Kidney (tissue), 14 donors: ENCODE measurements around the gene SBF1. TPM values are rescaled to one million over a fixed set of nuclear protein-coding genes. Genes with fewer than 3 reads are reported as not detected.

Source experiments
- DNase-seq, 5 donors: peaks; one replicate each; pipeline ENCODE4 v3.0.0-alpha.2; 2013 to 2020
- FAIRE-seq: peaks from 2 replicates; lab custom pipeline; 2012; peaks lifted over from hg19 to GRCh38; lab: Jason Lieb, UNC
- H3K27ac ChIP-seq, 2 donors: one replicate each; pipeline ENCODE4 v1.7.0; 2013; ENCODE audit warnings: low read depth in 2 of 2, low read length in 2 of 2, inconsistent platforms in 1 of 2
- H3K27me3 ChIP-seq: one replicate; pipeline ENCODE4 v1.7.1; 2013; ENCODE audit warnings: low read length, inconsistent platforms; ENCODE audit not compliant: control insufficient read depth, insufficient read depth
- H3K36me3 ChIP-seq, 3 donors: one replicate each; pipeline versions ENCODE4 v1.7.0 to v1.7.1; 2013; ENCODE audit warnings: low read length in 3 of 3, control low read depth in 1 of 3, inconsistent platforms in 1 of 3; ENCODE audit not compliant: insufficient read depth in 3 of 3, control insufficient read depth in 2 of 3
- H3K4me1 ChIP-seq, 3 donors: one replicate each; pipeline versions ENCODE4 v1.7.0 to v1.7.1; 2013; ENCODE audit warnings: low read length in 3 of 3, inconsistent platforms in 1 of 3, low read depth in 1 of 3; ENCODE audit not compliant: control insufficient read depth in 2 of 3, insufficient read depth in 2 of 3
- H3K4me3 ChIP-seq, 3 donors: one replicate each; pipeline versions ENCODE4 v1.7.0 to v1.8.1; 2013; ENCODE audit warnings: low read length in 3 of 3, control low read depth in 1 of 3, inconsistent platforms in 1 of 3
- H3K9ac ChIP-seq, 3 donors: one replicate each; pipeline versions ENCODE4 v1.7.0 to v1.7.1; 2013; ENCODE audit warnings: low read length in 3 of 3, control low read depth in 1 of 3, inconsistent platforms in 1 of 3
- H3K9me3 ChIP-seq, 3 donors: one replicate each; pipeline versions ENCODE4 v1.7.0 to v1.7.1; 2013; ENCODE audit warnings: low read length in 3 of 3, control low read depth in 1 of 3, inconsistent platforms in 1 of 3; ENCODE audit not compliant: control insufficient read depth in 2 of 3, insufficient read depth in 1 of 3
- CTCF ChIP-seq: IDR thresholded peaks from 3 replicates; pipeline ENCODE4 v1.5.1; 2012; ENCODE audit warnings: mild to moderate bottlenecking, moderate library complexity, borderline replicate concordance; ENCODE audit not compliant: insufficient read depth; ENCODE audit errors: extremely low read depth
- intact Hi-C: fragments of 100-400 bp; cut with DNase I; formaldehyde crosslinking; loops from one replicate; pipeline ENCODE4 v1.11.1; 2022
- polyA plus RNA-seq: library from polyadenylated mRNA; stranded (reverse); fragments of 350-450 nt; fragmentation: Illumina TruSeq; extraction: RNeasy Lipid Tissue Mini Kit (QIAGEN cat#74804); gene quantifications from one replicate; pipeline ENCODE4 v1.2.3, GENCODE V29; 2014; ENCODE audit warnings: low read depth, low replicate concordance; ENCODE audit not compliant: insufficient read depth
- total RNA-seq: library from RNA; stranded (reverse); fragmentation: NEBNext Ultra II Directional; extraction: Animal tissue kit (Norgen Biotek cat#: 25700); gene quantifications from one replicate; pipeline ENCODE4 v1.2.1, GENCODE V29; 2021
- donor health status: control.
- donor health status: control.
- donor health status: control.
- donor health status: control.
- donor health status: control.
- donor health status: DM: yes; HTN: yes; CAD: no.
- donor health status: Normal renal cell carcinoma (clear cell type).

Gene SBF1
- total and polyA plus RNA-seq, 2 donors from 2014 or later: 18.1 to 73.9 TPM

- H3K4me3 ChIP-seq: no peak overlapping the region
- no peak overlapping the region for H3K9ac ChIP-seq
- no peaks in the 10 kb centered on the region for H3K9me3 ChIP-seq
- H3K4me1 ChIP-seq: peaks cover 2 to 13% (median 13%) of the 10 kb centered on the region in 3 donors
- intact Hi-C loops: no loop called here
- FAIRE-seq (no peak), DNase-seq (peak in 1 of 5 donors; percentile 76)
- H3K36me3 ChIP-seq: peaks cover 0 to 6% (median 0%) of the 10 kb centered on the region in 3 donors
- H3K27me3 ChIP-seq: no peaks in the 10 kb centered on the region
- no peak for TF ChIP-seq CTCF
- no peak overlapping the region for H3K27ac ChIP-seq
Observed at GRCh38 chr22:50505276-50505775, 30.5 kb upstream of the SBF1 start.

DNA sequence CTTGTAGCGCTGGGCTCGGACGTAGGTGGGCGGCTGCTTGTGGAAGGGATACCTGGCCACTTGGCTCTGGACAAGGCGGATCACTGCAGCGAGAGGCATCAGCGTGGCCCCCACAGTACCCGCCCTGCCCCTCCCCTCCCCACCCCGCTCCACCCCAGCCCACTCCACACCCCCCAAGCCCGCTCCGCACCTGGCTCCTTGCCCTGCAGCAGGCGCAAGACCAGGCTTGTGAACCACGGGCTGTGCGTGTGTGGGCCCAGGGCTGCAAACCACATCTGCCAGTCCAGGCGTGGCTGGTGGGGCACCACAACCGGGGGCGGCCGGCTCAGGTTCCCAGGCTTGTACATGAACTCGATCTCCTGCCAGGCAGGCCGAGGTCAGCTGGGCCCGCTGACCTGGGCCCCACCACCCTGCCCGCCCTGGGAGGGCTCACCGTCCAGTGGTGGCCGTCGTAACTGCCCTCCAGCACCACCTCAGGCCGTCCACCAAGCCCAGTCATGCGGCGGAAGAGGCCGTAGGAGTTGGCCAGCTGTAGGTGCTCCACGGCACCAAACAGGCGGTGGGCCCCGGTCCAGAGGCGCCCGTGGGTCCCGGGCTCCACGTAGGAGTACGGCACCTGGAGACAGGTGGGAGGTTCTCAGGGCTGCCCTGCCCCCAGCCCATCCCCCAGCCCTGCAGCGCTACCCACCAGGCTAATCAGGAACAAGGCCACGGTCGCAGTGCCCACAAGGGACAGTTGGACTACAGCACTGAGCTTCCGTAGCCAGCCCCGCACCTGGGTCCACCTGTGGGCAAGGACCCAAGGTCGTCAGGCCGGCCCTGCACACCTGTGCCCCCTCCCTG, 29.8 kb upstream of the SBF1 start:
- FAIRE-seq (no peak), DNase-seq (peak in 2 of 5 donors; percentile 58 to 77)
- H3K4me3 ChIP-seq: no peak overlapping the region
- peaks cover 2 to 13% (median 13%) of the 10 kb centered on the region in 3 donors for H3K4me1 ChIP-seq
- H3K27ac ChIP-seq: no peak overlapping the region
- intact Hi-C loops: no loop called here
- H3K9ac ChIP-seq: no peak overlapping the region
- no peak for TF ChIP-seq CTCF
- no peaks in the 10 kb centered on the region for H3K9me3 ChIP-seq
- H3K36me3 ChIP-seq: peaks cover 0 to 6% (median 0%) of the 10 kb centered on the region in 3 donors
- H3K27me3 ChIP-seq: no peaks in the 10 kb centered on the region

- H3K9ac ChIP-seq: no peak overlapping the region
- FAIRE-seq: no peak
- no peaks in the 10 kb centered on the region for H3K27me3 ChIP-seq
- no peak overlapping the region for H3K27ac ChIP-seq
- H3K4me1 ChIP-seq: peaks cover 0 to 6% (median 6%) of the 10 kb centered on the region in 3 donors
- TF ChIP-seq CTCF: no peak
- no peak overlapping the region for H3K4me3 ChIP-seq
- intact Hi-C loops: no loop called here
- H3K36me3 ChIP-seq: peaks cover 0 to 6% (median 0%) of the 10 kb centered on the region in 3 donors
- DNase-seq: peak in 2 of 5 donors; percentile 46 to 73
- H3K9me3 ChIP-seq: no peaks in the 10 kb centered on the region
Observed at GRCh38 chr22:50503475-50504145, 28.8 kb upstream of the SBF1 start.
